ENCODE measurements around the gene FNBP1L. TPM values are rescaled to one million over a fixed set of nuclear protein-coding genes. Genes with fewer than 3 reads are reported as not detected.

FNBP1L gene
- total and polyA plus RNA-seq, 3 donors from 2014 or later: 21.9 to 54.4 (median 46.5) TPM

DNA sequence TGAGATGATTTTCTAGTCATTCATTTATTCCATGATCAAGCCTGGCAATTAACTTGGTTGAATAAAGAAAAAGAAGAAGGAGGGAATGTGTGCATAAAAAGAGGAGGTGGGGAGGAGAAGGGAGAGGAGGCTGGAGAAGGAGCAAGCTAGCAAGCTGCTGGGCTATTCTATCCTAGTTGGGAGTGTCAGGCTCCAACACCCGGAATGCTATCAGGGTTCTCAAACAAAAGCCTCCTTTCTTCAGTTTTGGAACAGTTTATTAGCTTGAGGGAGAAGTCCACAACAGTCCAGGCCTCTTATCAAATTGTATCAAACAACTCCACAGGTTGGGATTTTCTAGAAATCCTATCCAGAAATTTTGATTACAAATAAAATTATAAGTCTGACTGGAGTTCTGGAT is 153.8 kb downstream of the FNBP1L start:
- no peaks in the 10 kb centered on the region for H3K36me3 ChIP-seq (ENCODE audit: low read depth, missing control alignments)
- WGBS, 2 donors: 64 to 77% methylated on average over 1 of the region's 1 CpG
- H3K4me3 ChIP-seq: no peak overlapping the region
- no peaks in the 10 kb centered on the region for H3K9me3 ChIP-seq
- H3K27me3 ChIP-seq: no peaks in the 10 kb centered on the region
- H3K27ac ChIP-seq: peak overlapping the region in 1 of 2 donors; percentile 1
- intact Hi-C loops (cut with DNase I; ENCODE audit: low total_unique reads): no loop called here
- DNase-seq: peak; percentile 72
- H3K4me1 ChIP-seq: peaks cover 25% of the 10 kb centered on the region
- no peak for TF ChIP-seq POLR2A (IDR thresholded peaks at IDR 0.05)
- TF ChIP-seq, protein P1, sequence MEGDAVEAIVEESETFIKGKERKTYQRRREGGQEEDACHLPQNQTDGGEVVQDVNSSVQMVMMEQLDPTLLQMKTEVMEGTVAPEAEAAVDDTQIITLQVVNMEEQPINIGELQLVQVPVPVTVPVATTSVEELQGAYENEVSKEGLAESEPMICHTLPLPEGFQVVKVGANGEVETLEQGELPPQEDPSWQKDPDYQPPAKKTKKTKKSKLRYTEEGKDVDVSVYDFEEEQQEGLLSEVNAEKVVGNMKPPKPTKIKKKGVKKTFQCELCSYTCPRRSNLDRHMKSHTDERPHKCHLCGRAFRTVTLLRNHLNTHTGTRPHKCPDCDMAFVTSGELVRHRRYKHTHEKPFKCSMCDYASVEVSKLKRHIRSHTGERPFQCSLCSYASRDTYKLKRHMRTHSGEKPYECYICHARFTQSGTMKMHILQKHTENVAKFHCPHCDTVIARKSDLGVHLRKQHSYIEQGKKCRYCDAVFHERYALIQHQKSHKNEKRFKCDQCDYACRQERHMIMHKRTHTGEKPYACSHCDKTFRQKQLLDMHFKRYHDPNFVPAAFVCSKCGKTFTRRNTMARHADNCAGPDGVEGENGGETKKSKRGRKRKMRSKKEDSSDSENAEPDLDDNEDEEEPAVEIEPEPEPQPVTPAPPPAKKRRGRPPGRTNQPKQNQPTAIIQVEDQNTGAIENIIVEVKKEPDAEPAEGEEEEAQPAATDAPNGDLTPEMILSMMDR (IDR thresholded peaks at IDR 0.05): no peak

DNA sequence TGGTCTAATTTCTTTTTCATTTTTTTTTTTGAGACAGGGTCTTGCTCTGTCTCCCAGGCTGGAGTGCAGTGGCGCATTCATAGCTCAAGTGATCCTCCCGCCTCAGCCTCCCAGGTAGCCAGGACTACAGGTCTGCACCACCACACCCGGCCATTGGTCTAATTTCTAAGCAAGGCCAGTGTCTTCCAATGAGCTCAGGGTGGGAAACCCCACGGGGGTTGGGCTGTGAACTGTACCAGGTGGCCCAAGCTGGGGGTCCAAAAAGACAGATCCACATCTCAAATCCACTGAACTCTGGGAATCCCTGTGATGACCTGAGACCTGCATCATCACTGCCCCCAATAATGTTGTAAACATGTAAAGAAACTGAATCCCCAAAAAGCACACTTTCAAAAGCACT is 154.2 kb downstream of the FNBP1L start:
- no peak for DNase-seq
- H3K27me3 ChIP-seq: no peaks in the 10 kb centered on the region
- H3K36me3 ChIP-seq (ENCODE audit: low read depth, missing control alignments): no peaks in the 10 kb centered on the region
- WGBS, 2 donors: 84 to 92% methylated on average over 4 of the region's 4 CpGs
- intact Hi-C loops (cut with DNase I; ENCODE audit: low total_unique reads): no loop called here
- H3K4me1 ChIP-seq: peaks cover 21% of the 10 kb centered on the region
- peak overlapping the region in 1 of 2 donors; percentile 1 for H3K27ac ChIP-seq
- H3K4me3 ChIP-seq: no peak overlapping the region
- H3K9me3 ChIP-seq: no peaks in the 10 kb centered on the region
- no peak for TF ChIP-seq POLR2A (IDR thresholded peaks at IDR 0.05)
- TF ChIP-seq, protein P1 (IDR thresholded peaks at IDR 0.05): no peak

DNA sequence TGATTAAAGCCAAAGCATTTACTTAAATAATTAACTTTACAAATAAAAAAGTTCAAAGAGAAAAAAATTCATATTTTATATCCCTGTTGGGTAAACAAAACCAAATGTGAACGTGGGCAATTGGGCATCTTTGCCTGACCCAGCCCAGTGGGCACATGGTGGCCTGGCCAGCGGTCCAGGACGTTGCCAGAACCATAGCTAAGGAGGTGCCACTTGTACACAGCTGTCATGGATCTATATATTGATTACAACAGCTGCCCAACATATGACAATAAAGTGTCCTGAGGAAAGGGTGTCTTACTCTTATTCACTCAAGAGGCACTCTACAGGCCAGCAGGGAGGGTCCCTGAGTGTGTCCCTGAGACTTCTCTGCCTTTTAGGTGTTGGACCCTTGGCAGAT is 155.2 kb downstream of the FNBP1L start:
- intact Hi-C loops (cut with DNase I; ENCODE audit: low total_unique reads): no loop called here
- H3K27me3 ChIP-seq: no peaks in the 10 kb centered on the region
- DNase-seq: no peak
- peaks cover 21% of the 10 kb centered on the region for H3K4me1 ChIP-seq
- WGBS, 2 donors: 88 to 89% methylated on average over 3 of the region's 3 CpGs
- no peaks in the 10 kb centered on the region for H3K9me3 ChIP-seq
- H3K27ac ChIP-seq: no peak overlapping the region
- no peaks in the 10 kb centered on the region for H3K36me3 ChIP-seq (ENCODE audit: low read depth, missing control alignments)
- H3K4me3 ChIP-seq: no peak overlapping the region
- TF ChIP-seq POLR2A (IDR thresholded peaks at IDR 0.05): no peak
- TF ChIP-seq, protein P1 (IDR thresholded peaks at IDR 0.05): no peak

DNA sequence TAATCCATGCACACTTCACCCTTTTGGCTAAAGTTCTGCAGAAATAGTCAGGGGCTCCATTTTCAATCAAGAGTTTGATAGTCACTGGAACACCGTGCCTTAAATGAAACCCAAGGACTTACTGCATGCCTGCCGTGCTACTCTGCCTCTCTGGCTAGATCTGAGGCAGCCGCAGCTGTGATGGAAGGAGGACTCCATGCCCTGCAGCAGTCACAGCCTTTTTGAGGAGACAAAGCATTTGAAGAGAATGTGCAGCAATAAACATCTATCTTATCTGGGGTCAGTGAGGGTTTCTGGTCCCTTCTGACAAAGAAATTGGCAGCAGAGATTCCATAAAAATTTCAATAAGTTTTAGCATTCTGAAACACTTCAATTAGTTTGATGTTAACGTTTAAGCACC is 155.7 kb downstream of the FNBP1L start:
- H3K4me3 ChIP-seq: no peak overlapping the region
- H3K36me3 ChIP-seq (ENCODE audit: low read depth, missing control alignments): no peaks in the 10 kb centered on the region
- H3K27ac ChIP-seq: no peak overlapping the region
- TF ChIP-seq, protein P1 (IDR thresholded peaks at IDR 0.05): no peak
- no peak for TF ChIP-seq POLR2A (IDR thresholded peaks at IDR 0.05)
- H3K27me3 ChIP-seq: no peaks in the 10 kb centered on the region
- H3K9me3 ChIP-seq: no peaks in the 10 kb centered on the region
- intact Hi-C loops (cut with DNase I; ENCODE audit: low total_unique reads): no loop called here
- H3K4me1 ChIP-seq: peaks cover 26% of the 10 kb centered on the region
- 73 to 75% methylated on average over 4 of the region's 4 CpGs for WGBS, 2 donors
- no peak for DNase-seq

Small RNAs within 50 kb of the gene (small RNA-seq; reads per million reads assigned to genes)
- 0 reads per million in 2 donors for gene RNA5SP53

Other genes with a start within 250 kb of the FNBP1L start
- gene DR1, start 102.2 kb upstream of the FNBP1L start, total RNA-seq: 10 to 100 TPM; 56.0 to 62.1 TPM
- gene DR1, start 102.2 kb upstream of the FNBP1L start, polyA plus RNA-seq (ENCODE audit: insufficient read depth, low read depth, low replicate concordance): 133 TPM
- 10 to 100 TPM; 42.9 to 55.9 TPM for gene BCAR3, start 233.7 kb downstream of the FNBP1L start, total RNA-seq
- gene BCAR3, start 233.7 kb downstream of the FNBP1L start, polyA plus RNA-seq (ENCODE audit: insufficient read depth, low read depth, low replicate concordance): 23.2 TPM

Measured in testis (tissue), 3 donors.